ENCODE data around the gene TLX1.

TLX1 gene

GRCh38 chr10:101172741-101173140 lies 41.6 kb downstream of the TLX1 start:
- no peak overlapping the region for H3K27ac ChIP-seq
- TF ChIP-seq CTCF (conservative IDR thresholded peaks at IDR 0.05) (no peak), ZFX (IDR thresholded peaks at IDR 0.05) (no peak)

GRCh38 chr10:101174319-101174718 lies 43.2 kb downstream of the TLX1 start:
- TF ChIP-seq CTCF (conservative IDR thresholded peaks at IDR 0.05): no peak
- no peak for TF ChIP-seq ZFX (IDR thresholded peaks at IDR 0.05)
- no peak overlapping the region for H3K27ac ChIP-seq

- TF ChIP-seq CTCF (conservative IDR thresholded peaks at IDR 0.05) (no peak), ZFX (IDR thresholded peaks at IDR 0.05) (no peak)
- no peak overlapping the region for H3K27ac ChIP-seq
These were observed 45.5 kb downstream of the TLX1 start for GRCh38 chr10:101176577-101176976.

GRCh38 chr10:101182936-101183335 lies 51.8 kb downstream of the TLX1 start:
- TF ChIP-seq ZFX (IDR thresholded peaks at IDR 0.05) (no peak), CTCF (conservative IDR thresholded peaks at IDR 0.05) (no peak)
- no peak overlapping the region for H3K27ac ChIP-seq

- TF ChIP-seq CTCF (conservative IDR thresholded peaks at IDR 0.05) (no peak), ZFX (IDR thresholded peaks at IDR 0.05) (no peak)
- no peak overlapping the region for H3K27ac ChIP-seq
These were observed 52.5 kb downstream of the TLX1 start for GRCh38 chr10:101183458-101184183.

Measured in C4-2B (cell line).